ENCODE results near the gene ITGA5.
A peak's percentile ranks its signal among the peaks of the same experiment; 100 is the strongest.

ITGA5 gene

GRCh38 chr12:54363047-54363446 lies 56.0 kb downstream of the ITGA5 start:
- Histone ChIP-seq H3K4me3 (peak overlapping the region; percentile 35 to 99 (median 76); a peak in 19 of 20 replicates), H3K27me3 (no peaks in the 10 kb centered on the region), H3K27ac (peak overlapping the region; percentile 74 to 96 (median 92); a peak in 21 of 22 replicates), H3K9ac (peak overlapping the region; percentile 75 to 92 (median 87); a peak in 21 of 22 replicates), H3K4me1 (peaks cover 56 to 92% (median 80%) of the 10 kb centered on the region in 10 experiments), H3K36me3 (peaks cover 0 to 31% (median 26%) of the 10 kb centered on the region in 11 experiments; a peak in 20 of 22 replicates), H4K20me1 (peaks cover 0 to 38% (median 21%) of the 10 kb centered on the region in 11 experiments; a peak in 13 of 22 replicates), H3K4me2 (peak overlapping the region; percentile 73 to 100 (median 97)), H3K9me3 (replicated peaks in 1 of 11) (peaks cover 0 to 16% (median 0%) of the 10 kb centered on the region in 11 experiments; a peak in 8 of 22 replicates)
- TF ChIP-seq Cebpa-rat (IDR thresholded peaks at IDR 0.05), result no peak

- peaks cover 0 to 47% (median 21%) of the 10 kb centered on the region in 11 experiments; a peak in 13 of 22 replicates for H4K20me1 ChIP-seq
- H3K4me1 ChIP-seq, result peaks cover 63 to 88% (median 80%) of the 10 kb centered on the region in 10 experiments
- TF ChIP-seq Cebpa-rat (IDR thresholded peaks at IDR 0.05), result no peak
- peaks cover 0 to 48% (median 26%) of the 10 kb centered on the region in 11 experiments; a peak in 20 of 22 replicates for H3K36me3 ChIP-seq
- H3K9me3 ChIP-seq (replicated peaks in 1 of 11), result peaks cover 0 to 16% (median 0%) of the 10 kb centered on the region in 11 experiments; a peak in 8 of 22 replicates
- peak overlapping the region; percentile 85 to 96 (median 92) for H3K27ac ChIP-seq
- peak overlapping the region; percentile 73 to 100 (median 97); a peak in 21 of 22 replicates for H3K4me2 ChIP-seq
- H3K9ac ChIP-seq, result peak overlapping the region; percentile 84 to 92 (median 88); a peak in 21 of 22 replicates
- peak overlapping the region in 9 of 10 experiments; percentile 66 to 99 (median 76); a peak in 16 of 20 replicates for H3K4me3 ChIP-seq
- H3K27me3 ChIP-seq, result no peaks in the 10 kb centered on the region
Observed at GRCh38 chr12:54360717-54361456, 58.2 kb downstream of the ITGA5 start.

- no peak for TF ChIP-seq Cebpa-rat (IDR thresholded peaks at IDR 0.05)
Observed at GRCh38 chr12:54359762-54360351, 59.2 kb downstream of the ITGA5 start.

GRCh38 chr12:54358945-54359761 lies 59.9 kb downstream of the ITGA5 start:
- Histone ChIP-seq H3K9ac (peak overlapping the region; percentile 84 to 92 (median 88)), H3K4me3 (peak overlapping the region; percentile 62 to 99 (median 76)), H3K27me3 (no peaks in the 10 kb centered on the region), H4K20me1 (peaks cover 0 to 57% (median 21%) of the 10 kb centered on the region in 11 experiments; a peak in 13 of 22 replicates), H3K36me3 (peaks cover 0 to 53% (median 27%) of the 10 kb centered on the region in 11 experiments; a peak in 20 of 22 replicates), H3K9me3 (replicated peaks in 1 of 11) (peaks cover 0 to 16% (median 0%) of the 10 kb centered on the region in 11 experiments; a peak in 8 of 22 replicates), H3K27ac (peak overlapping the region; percentile 85 to 96 (median 92)), H3K4me1 (peaks cover 51 to 73% (median 68%) of the 10 kb centered on the region in 10 experiments), H3K4me2 (peak overlapping the region; percentile 85 to 100 (median 98))
- TF ChIP-seq Cebpa-rat (IDR thresholded peaks at IDR 0.05), result no peak

More at GRCh38 chr12:54359762-54360351, 59.2 kb downstream of the ITGA5 start:
- H3K4me1 ChIP-seq, result peaks cover 58 to 78% (median 72%) of the 10 kb centered on the region in 10 experiments
- H3K27me3 ChIP-seq, result no peaks in the 10 kb centered on the region
- H3K4me2 ChIP-seq, result peak overlapping the region; percentile 73 to 100 (median 97)
- peaks cover 0 to 53% (median 27%) of the 10 kb centered on the region in 11 experiments; a peak in 20 of 22 replicates for H3K36me3 ChIP-seq
- H3K4me3 ChIP-seq, result peak overlapping the region; percentile 62 to 99 (median 76)
- peak overlapping the region; percentile 84 to 92 (median 88) for H3K9ac ChIP-seq
- H4K20me1 ChIP-seq, result peaks cover 0 to 52% (median 21%) of the 10 kb centered on the region in 11 experiments; a peak in 13 of 22 replicates
- H3K27ac ChIP-seq, result peak overlapping the region; percentile 85 to 96 (median 92)
- peaks cover 0 to 16% (median 0%) of the 10 kb centered on the region in 11 experiments; a peak in 8 of 22 replicates for H3K9me3 ChIP-seq (replicated peaks in 1 of 11)

- peak overlapping the region; percentile 77 to 96 (median 92) for H3K27ac ChIP-seq
Observed at GRCh38 chr12:54358191-54358944, 60.7 kb downstream of the ITGA5 start.

GRCh38 chr12:54357506-54358190 lies 61.4 kb downstream of the ITGA5 start:
- no peaks in the 10 kb centered on the region for H3K27me3 ChIP-seq
- peak overlapping the region in 9 of 10 experiments; percentile 62 to 99 (median 76); a peak in 18 of 20 replicates for H3K4me3 ChIP-seq
- H3K9me3 ChIP-seq (replicated peaks in 1 of 11), result peaks cover 0 to 6% (median 0%) of the 10 kb centered on the region in 11 experiments; a peak in 4 of 22 replicates
- peak overlapping the region; percentile 85 to 100 (median 97) for H3K4me2 ChIP-seq
- peaks cover 0 to 59% (median 12%) of the 10 kb centered on the region in 11 experiments; a peak in 13 of 22 replicates for H4K20me1 ChIP-seq
- peaks cover 0 to 43% (median 14%) of the 10 kb centered on the region in 11 experiments; a peak in 19 of 22 replicates for H3K36me3 ChIP-seq
- H3K27ac ChIP-seq, result peak overlapping the region in 9 of 11 experiments; percentile 87 to 96 (median 93); a peak in 17 of 22 replicates
- H3K4me1 ChIP-seq, result peaks cover 36 to 83% (median 63%) of the 10 kb centered on the region in 10 experiments
- no peak for TF ChIP-seq Cebpa-rat (IDR thresholded peaks at IDR 0.05)
- H3K9ac ChIP-seq, result peak overlapping the region; percentile 84 to 92 (median 88)

More at GRCh38 chr12:54358191-54358944, 60.7 kb downstream of the ITGA5 start:
- peaks cover 0 to 49% (median 21%) of the 10 kb centered on the region in 11 experiments; a peak in 20 of 22 replicates for H3K36me3 ChIP-seq
- no peaks in the 10 kb centered on the region for H3K27me3 ChIP-seq
- no peak for TF ChIP-seq Cebpa-rat (IDR thresholded peaks at IDR 0.05)
- H4K20me1 ChIP-seq, result peaks cover 0 to 59% (median 19%) of the 10 kb centered on the region in 11 experiments; a peak in 13 of 22 replicates
- H3K4me1 ChIP-seq, result peaks cover 43 to 76% (median 66%) of the 10 kb centered on the region in 10 experiments
- H3K4me2 ChIP-seq, result peak overlapping the region; percentile 85 to 100 (median 97)
- peaks cover 0 to 13% (median 0%) of the 10 kb centered on the region in 11 experiments; a peak in 8 of 22 replicates for H3K9me3 ChIP-seq (replicated peaks in 1 of 11)
- H3K9ac ChIP-seq, result peak overlapping the region; percentile 84 to 92 (median 88)
- H3K4me3 ChIP-seq, result peak overlapping the region; percentile 62 to 99 (median 76)
